ENCODE measurements around the gene NNT.
"Not testable (repeated sequence)": the region's sequence is repeated elsewhere in the genome, so short reads cannot be mapped to it uniquely, and the experiment has no call there.

The NNT gene

DNA sequence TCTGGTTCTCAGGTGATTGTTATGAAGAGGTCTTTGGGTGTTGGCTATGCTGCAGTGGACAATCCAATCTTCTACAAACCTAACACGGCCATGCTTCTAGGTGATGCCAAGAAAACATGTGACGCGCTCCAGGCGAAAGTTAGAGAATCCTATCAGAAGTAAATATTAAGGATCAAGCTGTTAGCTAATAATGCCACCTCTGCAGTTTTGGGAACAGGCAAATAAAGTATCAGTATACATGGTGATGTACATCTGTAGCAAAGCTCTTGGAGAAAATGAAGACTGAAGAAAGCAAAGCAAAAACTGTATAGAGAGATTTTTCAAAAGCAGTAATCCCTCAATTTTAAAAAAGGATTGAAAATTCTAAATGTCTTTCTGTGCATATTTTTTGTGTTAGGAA lies 101.3 kb downstream of the NNT start:
- no peak for DNase-seq (ENCODE audit: low read depth)
- H3K4me3 ChIP-seq (ENCODE audit: control insufficient read depth, low read depth, low read length) = no peak overlapping the region
- TF ChIP-seq, protein P1, sequence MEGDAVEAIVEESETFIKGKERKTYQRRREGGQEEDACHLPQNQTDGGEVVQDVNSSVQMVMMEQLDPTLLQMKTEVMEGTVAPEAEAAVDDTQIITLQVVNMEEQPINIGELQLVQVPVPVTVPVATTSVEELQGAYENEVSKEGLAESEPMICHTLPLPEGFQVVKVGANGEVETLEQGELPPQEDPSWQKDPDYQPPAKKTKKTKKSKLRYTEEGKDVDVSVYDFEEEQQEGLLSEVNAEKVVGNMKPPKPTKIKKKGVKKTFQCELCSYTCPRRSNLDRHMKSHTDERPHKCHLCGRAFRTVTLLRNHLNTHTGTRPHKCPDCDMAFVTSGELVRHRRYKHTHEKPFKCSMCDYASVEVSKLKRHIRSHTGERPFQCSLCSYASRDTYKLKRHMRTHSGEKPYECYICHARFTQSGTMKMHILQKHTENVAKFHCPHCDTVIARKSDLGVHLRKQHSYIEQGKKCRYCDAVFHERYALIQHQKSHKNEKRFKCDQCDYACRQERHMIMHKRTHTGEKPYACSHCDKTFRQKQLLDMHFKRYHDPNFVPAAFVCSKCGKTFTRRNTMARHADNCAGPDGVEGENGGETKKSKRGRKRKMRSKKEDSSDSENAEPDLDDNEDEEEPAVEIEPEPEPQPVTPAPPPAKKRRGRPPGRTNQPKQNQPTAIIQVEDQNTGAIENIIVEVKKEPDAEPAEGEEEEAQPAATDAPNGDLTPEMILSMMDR (IDR thresholded peaks at IDR 0.05; ENCODE audit: control insufficient read depth, insufficient read depth, low read depth, low read length, missing control alignments) = no peak

DNA sequence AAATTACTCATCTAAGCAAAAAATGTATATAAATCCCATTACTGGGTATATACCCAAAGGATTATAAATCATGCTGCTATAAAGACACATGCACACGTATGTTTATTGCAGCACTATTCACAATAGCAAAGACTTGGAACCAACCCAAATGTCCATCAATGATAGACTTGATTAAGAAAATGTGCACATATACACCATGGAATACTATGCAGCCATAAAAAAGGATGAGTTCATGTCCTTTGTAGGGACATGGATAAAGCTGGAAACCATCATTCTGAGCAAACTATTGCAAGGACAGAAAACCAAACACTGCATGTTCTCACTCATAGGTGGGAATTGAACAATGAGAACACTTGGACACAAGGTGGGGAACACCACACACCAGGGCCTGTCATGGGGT lies 103.6 kb downstream of the NNT start:
- not testable (repeated sequence) for DNase-seq (ENCODE audit: low read depth); H3K4me3 ChIP-seq (ENCODE audit: control insufficient read depth, low read depth, low read length)

DNA sequence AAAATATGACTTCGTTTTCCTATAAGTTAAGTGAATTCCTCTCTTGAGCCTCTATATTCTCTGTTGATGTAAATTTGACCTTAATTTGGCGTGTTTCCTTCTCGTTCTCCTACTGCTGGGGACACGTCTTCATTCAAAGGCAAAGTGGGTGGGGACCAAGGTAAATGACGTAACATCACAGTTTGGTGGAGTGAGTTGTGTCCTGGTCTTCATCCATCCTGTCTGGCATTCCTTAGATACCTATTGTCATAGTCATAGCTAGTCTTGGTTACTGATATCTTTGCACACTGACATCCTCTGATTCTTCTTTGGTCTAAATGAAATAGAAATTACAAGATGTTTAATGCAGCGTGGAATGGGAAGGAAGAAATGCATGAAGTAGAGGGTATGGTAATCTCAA lies 108.5 kb downstream of the NNT start:
- H3K4me3 ChIP-seq (ENCODE audit: control insufficient read depth, low read depth, low read length) = no peak overlapping the region
- TF ChIP-seq, protein P1 (IDR thresholded peaks at IDR 0.05; ENCODE audit: control insufficient read depth, insufficient read depth, low read depth, low read length, missing control alignments) = no peak
- DNase-seq (ENCODE audit: low read depth) = no peak

DNA sequence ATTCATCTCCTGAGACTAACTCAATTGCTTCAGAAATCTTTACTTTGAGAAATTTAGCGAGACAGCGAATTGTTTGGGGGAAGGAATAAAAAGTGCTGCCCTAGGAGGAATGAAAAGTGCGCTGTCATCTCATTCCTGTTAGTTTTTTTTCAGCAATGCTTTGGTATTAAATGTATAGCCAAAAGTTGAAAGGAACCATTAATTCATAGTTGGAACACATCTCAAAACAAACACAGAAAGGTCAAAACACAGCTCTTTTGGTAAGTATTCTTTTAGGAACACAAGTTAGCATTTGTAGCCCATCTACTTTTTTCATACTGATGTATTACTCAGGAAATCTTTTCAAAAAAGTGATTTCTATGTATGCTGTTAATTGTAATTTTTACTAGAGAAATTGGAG lies 109.1 kb downstream of the NNT start:
- TF ChIP-seq, protein P1 (IDR thresholded peaks at IDR 0.05; ENCODE audit: control insufficient read depth, insufficient read depth, low read depth, low read length, missing control alignments) = no peak
- no peak overlapping the region for H3K4me3 ChIP-seq (ENCODE audit: control insufficient read depth, low read depth, low read length)
- DNase-seq (ENCODE audit: low read depth) = no peak

DNA sequence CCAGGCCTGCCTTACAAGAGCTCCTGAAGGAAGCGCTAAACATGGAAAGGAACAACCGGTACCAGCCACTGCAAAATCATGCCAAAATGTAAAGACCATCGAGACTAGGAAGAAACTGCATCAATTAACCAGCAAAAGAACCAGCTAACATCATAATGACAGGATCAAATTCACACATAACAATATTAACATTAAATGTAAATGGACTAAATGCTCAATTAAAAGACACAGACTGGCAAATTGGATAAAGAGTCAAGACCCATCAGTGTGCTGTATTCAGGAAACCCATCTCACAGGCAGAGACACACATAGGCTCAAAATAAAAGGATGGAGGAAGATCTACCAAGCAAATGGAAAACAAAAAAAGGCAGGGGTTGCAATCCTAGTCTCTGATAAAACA lies 116.8 kb downstream of the NNT start:
- DNase-seq (ENCODE audit: low read depth); H3K4me3 ChIP-seq (ENCODE audit: control insufficient read depth, low read depth, low read length): not testable (repeated sequence)

DNA sequence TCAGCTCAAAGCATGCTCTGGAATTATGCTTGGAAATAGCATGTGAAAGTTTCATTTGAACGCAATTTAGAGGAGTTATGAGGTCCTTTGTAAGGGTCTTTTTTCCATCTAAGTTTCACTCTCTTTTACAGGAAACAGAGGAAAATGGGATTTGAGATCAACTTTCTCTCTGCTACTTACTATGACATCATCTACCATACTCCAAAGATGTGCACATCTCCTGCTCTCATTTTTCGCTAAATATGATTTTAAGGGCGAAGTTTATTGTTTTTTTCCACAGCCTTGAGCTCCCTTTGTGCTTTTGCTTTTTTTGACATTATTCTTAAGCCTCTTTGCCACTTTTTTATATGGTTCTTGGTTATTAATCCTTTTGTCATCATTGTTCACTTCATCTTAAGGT lies 125.6 kb downstream of the NNT start:
- no peak overlapping the region for H3K4me3 ChIP-seq (ENCODE audit: control insufficient read depth, low read depth, low read length)
- DNase-seq (ENCODE audit: low read depth) = no peak
- TF ChIP-seq, protein P1 (IDR thresholded peaks at IDR 0.05; ENCODE audit: control insufficient read depth, insufficient read depth, low read depth, low read length, missing control alignments) = no peak

DNA sequence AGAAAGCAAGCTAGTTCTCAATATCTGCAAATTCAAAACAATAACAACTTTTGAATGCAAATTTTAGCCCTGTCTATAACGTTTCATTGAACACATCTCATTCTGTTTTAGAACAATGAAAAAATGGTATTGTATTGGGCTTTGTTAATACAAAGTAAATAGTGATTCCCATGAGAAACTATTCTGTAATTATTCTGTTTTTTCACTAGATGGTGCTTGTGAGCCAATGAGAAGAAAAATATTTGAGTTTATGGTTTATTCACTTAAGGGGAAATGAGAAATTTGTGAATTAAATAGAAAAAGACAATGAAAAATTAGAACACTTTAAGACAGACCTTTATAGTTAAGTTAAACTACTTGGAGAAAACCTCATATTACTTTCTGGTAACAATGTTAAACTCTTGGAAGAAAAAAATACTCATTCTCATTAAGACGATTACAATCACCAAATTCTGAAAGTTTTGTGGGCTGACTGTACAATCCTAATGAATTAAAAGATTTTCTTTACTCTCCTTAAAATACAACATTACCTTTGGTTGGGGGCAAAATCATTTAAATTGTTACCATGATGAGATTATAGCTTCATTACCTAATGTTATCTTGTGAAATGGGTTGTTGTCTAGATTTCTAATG lies 127.0 kb downstream of the NNT start:
- peak; percentile 11 for DNase-seq (ENCODE audit: low read depth)
- TF ChIP-seq, protein P1 (IDR thresholded peaks at IDR 0.05; ENCODE audit: control insufficient read depth, insufficient read depth, low read depth, low read length, missing control alignments) = peak; percentile 41
- no peak overlapping the region for H3K4me3 ChIP-seq (ENCODE audit: control insufficient read depth, low read depth, low read length)

DNA sequence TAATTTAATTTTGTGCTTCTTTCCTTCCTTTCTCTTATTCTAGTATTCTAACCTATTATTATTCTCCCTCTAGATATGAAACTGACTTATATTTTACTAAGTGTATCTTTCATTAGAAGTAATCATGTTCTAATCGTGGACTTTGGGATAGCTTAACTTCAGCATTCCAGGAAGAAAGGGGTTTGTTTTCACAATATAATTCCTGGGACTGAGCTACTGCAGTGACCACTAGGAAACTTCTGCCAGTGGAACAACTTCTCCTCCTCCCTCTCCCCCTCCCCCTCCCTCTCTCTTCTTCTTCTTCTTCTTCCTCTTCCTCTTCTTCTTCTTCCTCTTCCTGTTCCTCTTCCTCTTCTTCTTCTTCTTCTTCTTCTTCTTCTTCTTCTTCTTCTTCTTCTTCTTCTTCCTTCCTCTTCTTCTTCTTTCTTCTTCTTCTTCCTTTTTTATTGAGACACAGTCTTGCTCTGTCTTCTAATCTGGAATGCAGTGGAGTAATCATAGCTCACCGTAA lies 127.9 kb downstream of the NNT start:
- H3K4me3 ChIP-seq (ENCODE audit: control insufficient read depth, low read depth, low read length) = no peak overlapping the region
- TF ChIP-seq, protein P1 (IDR thresholded peaks at IDR 0.05; ENCODE audit: control insufficient read depth, insufficient read depth, low read depth, low read length, missing control alignments) = no peak
- no peak for DNase-seq (ENCODE audit: low read depth)
